ENCODE data around the gene MTCH1.

Gene MTCH1

GRCh38 chr6:36989264-36989663 is 3.3 kb upstream of the MTCH1 start:
- DNase-seq: no peak

GRCh38 chr6:36986704-36987047 is 680 bp upstream of the MTCH1 start:
- no peak for DNase-seq

DNA sequence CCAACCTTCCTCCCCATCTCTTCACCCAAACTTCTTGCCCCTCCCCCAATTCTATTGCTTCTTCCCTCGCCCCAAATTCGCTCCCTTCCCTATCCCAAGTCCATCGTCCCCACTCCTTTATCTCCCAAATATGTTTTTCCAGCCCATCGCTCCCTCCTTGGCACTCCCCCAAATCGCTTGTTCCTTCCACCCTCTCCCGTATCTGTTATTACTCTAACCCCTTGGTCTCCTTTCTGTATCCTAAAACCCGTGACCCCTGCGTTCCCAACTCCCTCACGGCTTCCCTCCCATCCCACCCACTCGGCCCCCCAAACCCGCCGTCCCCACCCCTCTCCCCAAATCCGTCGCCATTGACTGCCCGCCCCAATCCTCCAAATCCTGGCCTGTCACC is 584 bp downstream of the MTCH1 start:
- no peak for DNase-seq

- DNase-seq: peak; percentile 59
Observed at GRCh38 chr6:36984581-36985416, 1.2 kb downstream of the MTCH1 start.

DNA sequence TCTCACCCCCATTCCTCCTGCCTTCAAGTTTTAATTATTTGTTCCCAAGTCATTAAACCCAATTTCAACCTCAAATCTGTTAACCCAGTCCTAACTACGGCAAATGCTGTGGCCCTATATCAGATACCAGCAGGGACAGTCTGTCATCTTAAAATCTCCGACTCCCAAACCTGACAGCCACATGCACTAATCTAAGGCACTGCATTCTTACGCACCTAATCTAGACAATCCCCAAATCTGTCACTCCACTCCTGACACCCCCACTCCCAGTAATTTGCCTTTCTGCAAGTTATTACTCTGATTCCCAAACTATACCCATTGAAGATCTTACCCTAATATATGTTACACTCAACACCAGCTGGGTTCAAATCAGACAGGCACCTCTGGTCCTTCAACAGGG is 2.5 kb downstream of the MTCH1 start:
- DNase-seq: no peak

DNA sequence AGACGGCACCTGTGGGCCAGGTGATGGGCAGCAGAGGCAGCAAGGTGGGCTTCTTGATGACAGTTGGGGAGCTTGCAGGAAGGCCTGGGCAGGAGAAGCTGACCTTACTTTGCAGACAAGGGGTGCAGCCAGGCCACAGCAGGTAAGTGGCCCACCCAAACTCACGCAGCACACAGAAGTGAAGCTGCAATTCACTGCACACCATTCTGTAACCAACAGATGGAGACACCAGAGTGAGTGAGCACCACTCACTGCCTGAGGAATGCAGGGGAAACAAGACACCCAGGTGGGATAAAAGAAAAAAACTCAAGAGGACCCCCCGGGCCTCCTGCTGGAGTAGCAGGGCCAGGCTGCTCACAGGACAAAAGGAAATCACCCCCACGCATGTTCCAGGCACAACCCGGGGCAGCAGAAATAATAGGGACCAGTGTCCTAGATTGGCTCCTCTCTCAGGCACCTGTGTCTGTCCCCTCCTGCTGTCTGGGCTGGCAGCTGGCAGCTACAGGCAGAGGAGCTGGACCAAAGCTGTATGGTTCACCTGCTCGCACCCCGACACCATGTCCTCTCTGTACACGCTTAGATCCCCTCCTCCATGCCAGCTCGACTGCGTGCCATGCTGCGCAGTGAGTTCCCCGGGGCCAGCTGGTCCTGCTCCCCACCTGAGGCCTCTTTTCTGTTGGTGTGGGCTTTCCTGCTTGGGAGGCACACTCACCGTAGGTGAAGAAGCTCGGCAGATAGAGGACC is 4.9 kb downstream of the MTCH1 start:
- no peak for DNase-seq

- no peak for DNase-seq
Observed at GRCh38 chr6:36980129-36980528, 5.9 kb downstream of the MTCH1 start.

- no peak for DNase-seq
Observed at GRCh38 chr6:36979347-36979742, 6.7 kb downstream of the MTCH1 start.

- no peak for DNase-seq
Observed at GRCh38 chr6:36978421-36979346, 7.3 kb downstream of the MTCH1 start.

DNA sequence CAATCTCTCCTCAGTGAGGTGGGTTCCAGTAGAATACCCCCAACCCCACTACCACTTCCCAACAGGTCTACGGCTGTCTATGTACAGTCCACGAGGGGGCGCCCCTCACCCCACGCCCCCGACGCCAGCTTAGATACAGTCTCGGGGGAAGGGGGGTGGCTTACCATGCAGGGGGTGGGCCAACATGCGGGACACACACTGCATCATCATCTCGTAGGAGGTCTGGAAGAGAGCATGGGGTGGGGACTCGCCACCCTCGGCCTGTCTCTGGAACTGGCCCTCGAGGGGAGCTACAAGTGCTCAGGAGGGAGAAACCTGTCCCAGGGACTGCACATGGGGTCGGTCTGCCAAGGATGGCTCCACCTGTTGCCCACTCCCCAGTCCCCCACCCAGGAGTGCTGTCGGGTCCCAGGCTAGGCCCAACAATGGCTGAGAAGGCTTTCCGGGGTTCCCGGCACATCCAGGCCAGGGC is 8.5 kb downstream of the MTCH1 start:
- no peak for DNase-seq

- DNase-seq: no peak
Observed at GRCh38 chr6:36976931-36977330, 9.1 kb downstream of the MTCH1 start.

- no peak for DNase-seq
Observed at GRCh38 chr6:36976509-36976908, 9.5 kb downstream of the MTCH1 start.

GRCh38 chr6:36976007-36976264 is 10.1 kb downstream of the MTCH1 start:
- DNase-seq: no peak

DNA sequence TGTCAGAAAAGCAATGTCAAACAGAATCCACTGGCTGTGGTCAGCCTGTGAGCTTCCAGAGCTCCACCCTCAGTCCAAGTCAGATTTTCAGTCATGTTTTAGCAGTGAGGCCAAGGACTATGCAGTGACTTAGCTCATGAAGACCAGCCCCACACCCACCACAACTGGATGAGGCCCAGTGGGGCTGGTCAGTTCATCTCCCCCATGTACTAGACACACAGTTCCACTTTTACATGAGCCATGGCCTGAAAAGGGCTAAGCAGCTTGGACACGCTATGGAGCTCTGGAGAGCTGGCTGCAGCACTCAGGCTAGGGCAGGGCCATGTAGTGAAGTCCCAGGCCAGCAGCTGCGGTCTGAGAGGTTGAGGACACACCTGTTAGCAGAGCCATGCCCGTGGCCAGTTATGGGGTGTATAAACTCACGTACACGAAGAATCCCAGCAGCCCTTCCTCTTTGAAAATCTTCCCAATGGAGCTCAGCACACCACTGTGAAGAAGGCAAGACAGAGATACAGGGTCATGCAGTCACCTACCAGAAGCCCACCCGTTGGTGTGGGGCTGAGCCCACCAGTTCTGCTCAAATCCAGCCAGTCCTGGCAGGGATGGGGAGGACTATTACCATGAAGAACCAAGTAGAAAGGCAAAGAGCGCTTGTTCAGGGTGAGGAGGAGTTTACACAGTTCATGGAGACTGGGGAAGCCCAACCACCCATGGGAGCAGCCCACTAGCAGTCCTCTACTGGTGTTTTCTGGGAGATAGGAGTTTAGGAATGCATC is 10.6 kb downstream of the MTCH1 start:
- DNase-seq: no peak

GRCh38 chr6:36973647-36974046 is 12.3 kb downstream of the MTCH1 start:
- no peak for DNase-seq

DNA sequence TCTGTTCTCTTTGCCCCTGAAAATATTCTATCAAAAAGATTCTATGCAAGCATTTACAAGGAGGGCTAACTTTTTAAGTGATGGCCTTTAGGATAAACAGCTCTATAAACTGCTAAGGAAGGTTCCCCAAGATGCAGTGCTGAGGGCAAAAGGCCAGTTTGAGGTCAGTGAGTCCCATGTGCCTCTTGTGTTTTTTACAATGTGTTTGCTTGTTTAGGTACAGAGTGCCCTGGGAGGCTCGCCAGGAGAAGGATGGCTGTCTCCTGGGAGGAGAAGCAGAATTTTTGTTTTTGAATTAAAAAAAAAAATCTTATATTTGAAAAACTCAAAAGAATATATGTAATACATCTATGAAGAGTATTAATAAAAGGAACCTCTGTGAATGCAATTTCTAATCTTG is 12.8 kb downstream of the MTCH1 start:
- no peak for DNase-seq

GRCh38 chr6:36971921-36972673 is 13.9 kb downstream of the MTCH1 start:
- DNase-seq: no peak

DNA sequence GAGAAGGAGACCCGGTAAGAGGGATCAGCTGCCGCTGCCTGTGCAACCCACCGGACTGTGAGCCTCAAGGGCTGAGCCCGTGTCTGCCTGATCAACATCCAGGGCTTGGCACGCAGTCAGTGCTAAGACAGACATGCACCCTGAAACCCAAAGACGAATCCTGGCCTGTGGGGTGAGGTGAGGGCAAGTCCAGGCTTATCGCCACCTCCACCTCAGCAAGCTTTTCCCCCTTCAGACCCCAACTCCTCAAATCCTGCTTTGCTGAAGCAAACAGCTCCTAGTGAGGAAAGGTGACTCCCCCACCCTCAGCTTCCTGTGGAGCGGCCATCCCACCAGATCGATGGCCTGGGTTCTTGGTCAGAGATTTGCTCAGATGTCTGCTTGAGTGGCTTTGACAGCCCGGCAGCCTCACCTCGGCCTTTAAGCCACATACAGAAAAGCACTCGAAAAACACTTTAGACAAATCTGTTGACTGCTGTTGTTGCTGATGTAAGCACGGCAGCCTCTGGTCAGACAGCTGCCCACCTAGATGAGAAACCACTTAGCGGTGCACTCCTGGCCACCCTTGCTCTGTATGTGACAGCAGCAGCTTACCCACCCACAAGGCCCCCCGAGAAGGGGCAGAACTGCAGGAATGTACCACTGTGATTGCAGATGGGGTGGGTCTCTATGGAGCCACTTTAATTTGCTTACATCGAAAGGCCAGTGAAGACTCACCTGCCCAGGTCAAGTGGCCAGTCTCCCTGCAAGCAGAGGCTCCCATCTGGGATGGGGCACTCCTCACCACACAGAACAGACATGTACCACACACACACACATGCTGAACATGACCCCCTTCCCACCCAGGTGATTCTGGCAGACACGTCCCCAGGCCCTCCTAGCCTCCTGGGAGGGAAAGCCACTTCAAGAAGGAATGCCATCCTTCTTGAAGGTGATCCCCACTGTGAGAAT is 14.8 kb downstream of the MTCH1 start:
- no peak for DNase-seq

- DNase-seq: no peak
Observed at GRCh38 chr6:36969988-36970891, 15.8 kb downstream of the MTCH1 start.

- no peak for DNase-seq
Observed at GRCh38 chr6:36969240-36969691, 16.7 kb downstream of the MTCH1 start.

Data from activated T-cell treated with anti-CD3 and anti-CD28 coated beads, Interleukin-2, amount 50 U/mL, for 1 hour (primary cell).